ENCODE data around the gene KLHDC8B. TPM values are rescaled to one million over a fixed set of nuclear protein-coding genes. Genes with fewer than 3 reads are reported as not detected.

Gene KLHDC8B
- polyA plus RNA-seq, 3 donors: 7.5 to 16.7 (median 12.9) TPM

- H3K36me3 Mint-ChIP-seq: peaks cover 0 to 2% of the 10 kb centered on the region in 2 donors
- Histone ChIP-seq H3K36me3 (replicated peaks in 1 of 2; ENCODE audit: control insufficient read depth in 1 of 2, insufficient read depth in 2 of 2, low read length in 2 of 2) (no peaks in the 10 kb centered on the region), H4K20me1 (ENCODE audit: insufficient read depth, low read length) (no peaks in the 10 kb centered on the region), H3K4me3 (replicated peaks in 1 of 3; ENCODE audit: low read depth in 2 of 3, low read length in 3 of 3) (peak within 1 kb of the TSS; percentile 30 to 78 (median 58)), H3K79me2 (ENCODE audit: insufficient read depth, low read length) (no peaks in the 10 kb centered on the region), H3K27ac (ENCODE audit: low read depth in 1 of 2, low read length in 2 of 2) (peak within 1 kb of the TSS; percentile 4 to 54), H3K9me3 (replicated peaks in 1 of 2; ENCODE audit: control insufficient read depth in 1 of 2, insufficient read depth in 1 of 2, low read length in 2 of 2) (no peaks in the 10 kb centered on the region), H3K27me3 (ENCODE audit: control insufficient read depth in 2 of 2, insufficient read depth in 2 of 2, low read length in 2 of 2) (no peaks in the 10 kb centered on the region), H3K4me2 (replicated peaks; ENCODE audit: extremely low read depth, low read length, poor library complexity, severe bottlenecking) (peak within 1 kb of the TSS; percentile 87), H3K4me1 (ENCODE audit: control insufficient read depth in 1 of 2, insufficient read depth in 2 of 2, low read length in 2 of 2) (peaks cover 14 to 20% of the 10 kb centered on the region in 2 donors), H2AFZ (ENCODE audit: insufficient read depth, low read depth, low read length, poor library complexity, severe bottlenecking) (peak within 1 kb of the TSS; percentile 87), H3K9ac (ENCODE audit: insufficient read depth, low read length, poor library complexity, severe bottlenecking) (peak within 1 kb of the TSS; percentile 66)
- WGBS (ENCODE audit: insufficient coverage): 14% methylated on average over 18 of the region's 28 CpGs
- peak within 1 kb of the TSS; percentile 82 to 92 for H3K4me3 Mint-ChIP-seq
- peak; percentile 36 to 59 (median 45) for DNase-seq
- peak within 1 kb of the TSS; percentile 12 to 79 (median 70) for H3K27ac Mint-ChIP-seq
- TF ChIP-seq CTCF (IDR thresholded peaks at IDR 0.05): no peak
- intact Hi-C loops (cut with micrococcal nuclease): loop anchor here in 1 of 2 donors (10.0 kb wide), 1 partner anchor 148 kb away; no protein-coding TSS in a partner anchor
- H3K9me3 Mint-ChIP-seq: peaks cover 0 to 3% (median 0%) of the 10 kb centered on the region in 7 donors
- H3K4me1 Mint-ChIP-seq: peaks cover 29% of the 10 kb centered on the region
- H3K27me3 Mint-ChIP-seq (ENCODE audit: low read depth in 3 of 3): peaks cover 0 to 3% (median 2%) of the 10 kb centered on the region in 3 donors
Measured at GRCh38 chr3:49132437-49133225, 38.8 kb upstream of the KLHDC8B start, which contains the start of gene LAMB2. Gene LAMB2, minus strand, starts transcription at chr3:49133050. Its CDS starts 183 bp downstream, at chr3:49132867.

- no peak for TF ChIP-seq CTCF (IDR thresholded peaks at IDR 0.05)
Measured at GRCh38 chr3:49133226-49133951, 38.0 kb upstream of the KLHDC8B start.

More at GRCh38 chr3:49133226-49133951, 38.0 kb upstream of the KLHDC8B start:
- H3K4me3 Mint-ChIP-seq: peak overlapping the region; percentile 82 to 92
- Histone ChIP-seq H3K4me3 (replicated peaks in 1 of 3; ENCODE audit: low read depth in 2 of 3, low read length in 3 of 3) (peak overlapping the region; percentile 30 to 78 (median 58)), H2AFZ (ENCODE audit: insufficient read depth, low read depth, low read length, poor library complexity, severe bottlenecking) (peak overlapping the region; percentile 87), H4K20me1 (ENCODE audit: insufficient read depth, low read length) (no peaks in the 10 kb centered on the region), H3K4me1 (ENCODE audit: control insufficient read depth in 1 of 2, insufficient read depth in 2 of 2, low read length in 2 of 2) (peaks cover 14 to 20% of the 10 kb centered on the region in 2 donors), H3K27ac (ENCODE audit: low read depth in 1 of 2, low read length in 2 of 2) (peak overlapping the region in 1 of 2 donors; percentile 54), H3K9me3 (replicated peaks in 1 of 2; ENCODE audit: control insufficient read depth in 1 of 2, insufficient read depth in 1 of 2, low read length in 2 of 2) (no peaks in the 10 kb centered on the region), H3K4me2 (replicated peaks; ENCODE audit: extremely low read depth, low read length, poor library complexity, severe bottlenecking) (peak overlapping the region; percentile 87), H3K79me2 (ENCODE audit: insufficient read depth, low read length) (no peaks in the 10 kb centered on the region), H3K36me3 (replicated peaks in 1 of 2; ENCODE audit: control insufficient read depth in 1 of 2, insufficient read depth in 2 of 2, low read length in 2 of 2) (no peaks in the 10 kb centered on the region), H3K9ac (ENCODE audit: insufficient read depth, low read length, poor library complexity, severe bottlenecking) (peak overlapping the region; percentile 66), H3K27me3 (ENCODE audit: control insufficient read depth in 2 of 2, insufficient read depth in 2 of 2, low read length in 2 of 2) (no peaks in the 10 kb centered on the region)
- H3K36me3 Mint-ChIP-seq: peaks cover 0 to 2% of the 10 kb centered on the region in 2 donors
- intact Hi-C loops (cut with micrococcal nuclease): loop anchor here in 1 of 2 donors (10.0 kb wide), 1 partner anchor 149 kb away; no protein-coding TSS in a partner anchor
- 5% methylated on average over 22 of the region's 30 CpGs for WGBS (ENCODE audit: insufficient coverage)
- peaks cover 0 to 3% (median 0%) of the 10 kb centered on the region in 7 donors for H3K9me3 Mint-ChIP-seq
- H3K27me3 Mint-ChIP-seq (ENCODE audit: low read depth in 3 of 3): peaks cover 0 to 3% (median 2%) of the 10 kb centered on the region in 3 donors
- DNase-seq: peak; percentile 30 to 51 (median 31)
- peak overlapping the region; percentile 12 to 70 (median 60) for H3K27ac Mint-ChIP-seq
- H3K4me1 Mint-ChIP-seq: peaks cover 29% of the 10 kb centered on the region

Measured in CD14-positive monocyte (primary cell).